Epithelial cell of esophagus (primary cell): Measurements from ENCODE around the gene DARS1.

ENCODE experiments used
- DNase-seq: peaks from one replicate; pipeline ENCODE4 v3.0.0; 2010; ENCODE audit warnings: low read depth
- H3K4me3 ChIP-seq: 2 replicates; pipeline ENCODE4 v1.5.1; 2011; ENCODE audit warnings: mild to moderate bottlenecking, low read length, control low read depth
- CTCF ChIP-seq: IDR thresholded peaks from 2 replicates; pipeline ENCODE4 v1.5.1; 2011; ENCODE audit warnings: low read depth, mild to moderate bottlenecking, low read length, control low read depth, inconsistent platforms; ENCODE audit not compliant: insufficient read depth; ENCODE audit errors: missing control alignments

DARS1 gene

GRCh38 chr2:135876066-135876711 lies 109.2 kb downstream of the DARS1 start, which contains the start of gene MCM6:
Gene MCM6 (minus strand): TSS chr2:135876443. CDS start chr2:135876365, 78 bp downstream.
- TF ChIP-seq CTCF, result no peak
- peak within 1 kb of the TSS; percentile 65 for H3K4me3 ChIP-seq

GRCh38 chr2:135875491-135876065 lies 109.8 kb downstream of the DARS1 start:
- H3K4me3 ChIP-seq, result peak overlapping the region; percentile 65
- peak; percentile 41 for DNase-seq
- TF ChIP-seq CTCF, result no peak

More at GRCh38 chr2:135876066-135876711, 109.2 kb downstream of the DARS1 start, which contains the start of gene MCM6:
- DNase-seq, result peak; percentile 99

GRCh38 chr2:135874777-135875365 lies 110.6 kb downstream of the DARS1 start:
- H3K4me3 ChIP-seq, result peak overlapping the region; percentile 65
- TF ChIP-seq CTCF, result no peak
- DNase-seq, result no peak

- no peak for DNase-seq
- H3K4me3 ChIP-seq, result no peak overlapping the region
- TF ChIP-seq CTCF, result no peak
Observed at GRCh38 chr2:135870571-135870970, 114.9 kb downstream of the DARS1 start.

GRCh38 chr2:135863233-135863632 lies 122.2 kb downstream of the DARS1 start:
- no peak for DNase-seq
- H3K4me3 ChIP-seq, result no peak overlapping the region
- TF ChIP-seq CTCF, result no peak

GRCh38 chr2:135862718-135863117 lies 122.7 kb downstream of the DARS1 start:
- H3K4me3 ChIP-seq, result no peak overlapping the region
- no peak for DNase-seq
- TF ChIP-seq CTCF, result no peak
